ENCODE results near the gene KRTAP9-3. TPM values are rescaled to one million over a fixed set of nuclear protein-coding genes. Genes with fewer than 3 reads are reported as not detected.
"Not testable (repeated sequence)": the region's sequence is repeated elsewhere in the genome, so short reads cannot be mapped to it uniquely, and the experiment has no call there.

KRTAP9-3 gene
- polyA plus RNA-seq, 1 donor (not counting 4 experiments of a cell fraction or from before 2014, with no cell fraction given) = not detected

DNA sequence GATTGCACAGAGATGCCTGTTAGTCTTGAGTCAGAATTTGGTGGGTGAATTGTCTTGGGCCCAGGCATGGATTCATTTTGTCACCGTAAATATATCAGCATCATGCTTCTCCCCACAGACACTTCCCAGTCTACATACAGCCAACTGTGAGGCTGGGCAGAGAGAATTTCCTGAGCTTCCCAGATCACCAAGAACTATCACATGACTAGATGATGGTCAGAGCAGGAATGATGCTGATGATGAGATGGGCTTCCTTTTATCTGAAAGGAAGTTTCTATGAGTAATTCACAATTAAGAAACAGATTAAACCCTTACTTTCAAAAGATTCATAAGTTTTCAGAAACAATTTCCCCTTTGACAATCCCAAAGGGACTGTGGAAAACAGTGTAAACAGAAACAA lies 22.6 kb downstream of the KRTAP9-3 start:
- DNase-seq (ENCODE audit: low read depth, low spot score) (no peak), FAIRE-seq (no peak)
- Histone ChIP-seq H3K9me1 (ENCODE audit: control insufficient read depth, extremely low read depth, insufficient read depth, low read length) (no peaks in the 10 kb centered on the region), H3K27me3 (ENCODE audit: control insufficient read depth, extremely low read depth, insufficient read depth, low read length) (no peaks in the 10 kb centered on the region), H3K9ac (ENCODE audit: control insufficient read depth, extremely low read depth, insufficient read depth, low read length) (no peak overlapping the region), H4K20me1 (ENCODE audit: control insufficient read depth, extremely low read depth, insufficient read depth, low read length) (no peaks in the 10 kb centered on the region), H3K9me3 (ENCODE audit: control insufficient read depth, low read depth, low read length) (no peaks in the 10 kb centered on the region), H3K4me2 (ENCODE audit: control insufficient read depth, extremely low read depth, insufficient read depth, low read depth, low read length) (no peak overlapping the region), H2AFZ (ENCODE audit: control insufficient read depth, low read length) (no peak overlapping the region), H3K4me3 (ENCODE audit: control insufficient read depth in 2 of 3, extremely low read depth in 1 of 3, insufficient read depth in 2 of 3, low read depth in 1 of 3, low read length in 3 of 3) (no peak overlapping the region), H3K36me3 (ENCODE audit: control insufficient read depth in 2 of 2, extremely low read depth in 1 of 2, insufficient read depth in 2 of 2, low read length in 2 of 2) (no peaks in the 10 kb centered on the region), H3K27ac (ENCODE audit: control insufficient read depth, insufficient read depth, low read length) (no peak overlapping the region), H3K4me1 (ENCODE audit: control insufficient read depth, extremely low read depth, insufficient read depth, low read length) (no peaks in the 10 kb centered on the region), H3K79me2 (ENCODE audit: control insufficient read depth, insufficient read depth, low read length) (no peaks in the 10 kb centered on the region)
- no peak for TF ChIP-seq EZH2 (IDR thresholded peaks at IDR 0.05; ENCODE audit: low read length)
- TF ChIP-seq, protein P1, sequence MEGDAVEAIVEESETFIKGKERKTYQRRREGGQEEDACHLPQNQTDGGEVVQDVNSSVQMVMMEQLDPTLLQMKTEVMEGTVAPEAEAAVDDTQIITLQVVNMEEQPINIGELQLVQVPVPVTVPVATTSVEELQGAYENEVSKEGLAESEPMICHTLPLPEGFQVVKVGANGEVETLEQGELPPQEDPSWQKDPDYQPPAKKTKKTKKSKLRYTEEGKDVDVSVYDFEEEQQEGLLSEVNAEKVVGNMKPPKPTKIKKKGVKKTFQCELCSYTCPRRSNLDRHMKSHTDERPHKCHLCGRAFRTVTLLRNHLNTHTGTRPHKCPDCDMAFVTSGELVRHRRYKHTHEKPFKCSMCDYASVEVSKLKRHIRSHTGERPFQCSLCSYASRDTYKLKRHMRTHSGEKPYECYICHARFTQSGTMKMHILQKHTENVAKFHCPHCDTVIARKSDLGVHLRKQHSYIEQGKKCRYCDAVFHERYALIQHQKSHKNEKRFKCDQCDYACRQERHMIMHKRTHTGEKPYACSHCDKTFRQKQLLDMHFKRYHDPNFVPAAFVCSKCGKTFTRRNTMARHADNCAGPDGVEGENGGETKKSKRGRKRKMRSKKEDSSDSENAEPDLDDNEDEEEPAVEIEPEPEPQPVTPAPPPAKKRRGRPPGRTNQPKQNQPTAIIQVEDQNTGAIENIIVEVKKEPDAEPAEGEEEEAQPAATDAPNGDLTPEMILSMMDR (optimal IDR thresholded peaks at IDR 0.05 in 1 of 3, IDR thresholded peaks at IDR 0.05 in 1 of 3, conservative IDR thresholded peaks at IDR 0.05 in 1 of 3; ENCODE audit: extremely low read depth in 1 of 3, insufficient read depth in 2 of 3, low read length in 3 of 3) = no peak
- dilution Hi-C loops (cut with MboI; ENCODE audit: extremely low pct_ligation_motif_present, low sequenced_read_pairs) = no loop called here

GRCh38 chr17:41255381-41256290 lies 23.4 kb downstream of the KRTAP9-3 start, which contains the start of gene KRTAP9-9:
TSS of gene KRTAP9-9 (plus strand) at chr17:41255384.
- H3K4me1 ChIP-seq (ENCODE audit: control insufficient read depth, extremely low read depth, insufficient read depth, low read length); H3K9me1 ChIP-seq (ENCODE audit: control insufficient read depth, extremely low read depth, insufficient read depth, low read length); H3K36me3 ChIP-seq (ENCODE audit: control insufficient read depth in 2 of 2, extremely low read depth in 1 of 2, insufficient read depth in 2 of 2, low read length in 2 of 2); H3K9me3 ChIP-seq (ENCODE audit: control insufficient read depth, low read depth, low read length); H2AFZ ChIP-seq (ENCODE audit: control insufficient read depth, low read length); dilution Hi-C loops (cut with MboI; ENCODE audit: extremely low pct_ligation_motif_present, low sequenced_read_pairs); H3K27me3 ChIP-seq (ENCODE audit: control insufficient read depth, extremely low read depth, insufficient read depth, low read length); H4K20me1 ChIP-seq (ENCODE audit: control insufficient read depth, extremely low read depth, insufficient read depth, low read length); H3K9ac ChIP-seq (ENCODE audit: control insufficient read depth, extremely low read depth, insufficient read depth, low read length); H3K27ac ChIP-seq (ENCODE audit: control insufficient read depth, insufficient read depth, low read length); H3K4me2 ChIP-seq (ENCODE audit: control insufficient read depth, extremely low read depth, insufficient read depth, low read depth, low read length); H3K79me2 ChIP-seq (ENCODE audit: control insufficient read depth, insufficient read depth, low read length); H3K4me3 ChIP-seq (ENCODE audit: control insufficient read depth in 2 of 3, extremely low read depth in 1 of 3, insufficient read depth in 2 of 3, low read depth in 1 of 3, low read length in 3 of 3); FAIRE-seq; DNase-seq (ENCODE audit: low read depth, low spot score): not testable (repeated sequence)
